SIG-M5 treated with dmso at 0.1 percent for 504 hours (cell line): ENCODE results near the gene RTN1.

Experiments
- DNase-seq: peaks from one replicate; lab custom pipeline; 2025; ENCODE audit not compliant: unreplicated experiment; lab: John Stamatoyannopoulos, UW

The RTN1 gene

DNA sequence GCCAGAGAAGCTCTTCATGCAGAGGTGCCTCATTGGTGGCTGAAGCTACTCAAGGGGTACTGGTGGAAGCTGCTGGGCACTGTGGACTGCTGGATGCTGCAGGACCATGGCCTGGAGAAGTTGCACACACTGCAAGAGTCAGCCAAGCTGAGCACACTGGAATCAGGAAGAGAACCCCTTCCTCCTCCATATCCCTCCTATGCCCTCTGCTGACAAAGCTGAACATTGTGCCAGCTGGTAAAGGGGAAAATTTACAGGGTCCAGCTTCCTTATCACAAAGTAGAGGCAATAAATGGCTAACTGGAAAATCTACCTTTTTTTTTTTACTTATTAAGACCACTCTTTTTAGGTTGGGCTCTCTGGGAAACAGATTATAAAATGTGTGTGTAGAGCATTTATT lies 300.5 kb downstream of the RTN1 start:
- peak; percentile 4 for DNase-seq

DNA sequence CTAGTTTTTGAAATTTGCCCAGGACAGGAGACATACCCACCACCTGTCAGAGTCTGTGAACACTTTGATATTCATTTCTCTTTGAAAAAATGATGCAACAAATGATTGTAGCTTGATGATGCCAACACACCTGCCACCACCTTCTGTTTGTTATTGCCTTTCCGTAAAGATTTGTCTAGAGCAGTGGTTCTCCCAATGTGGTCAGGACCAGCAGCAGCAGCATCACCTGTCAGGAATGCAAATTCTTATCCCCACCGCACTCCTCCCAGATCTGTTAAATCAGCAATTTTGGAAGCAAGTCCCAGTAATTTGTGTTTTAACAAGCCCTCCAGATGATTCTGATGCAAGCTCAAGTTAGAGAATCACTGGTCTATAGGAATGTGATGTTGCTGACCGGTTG lies 303.9 kb downstream of the RTN1 start:
- DNase-seq, result no peak

DNA sequence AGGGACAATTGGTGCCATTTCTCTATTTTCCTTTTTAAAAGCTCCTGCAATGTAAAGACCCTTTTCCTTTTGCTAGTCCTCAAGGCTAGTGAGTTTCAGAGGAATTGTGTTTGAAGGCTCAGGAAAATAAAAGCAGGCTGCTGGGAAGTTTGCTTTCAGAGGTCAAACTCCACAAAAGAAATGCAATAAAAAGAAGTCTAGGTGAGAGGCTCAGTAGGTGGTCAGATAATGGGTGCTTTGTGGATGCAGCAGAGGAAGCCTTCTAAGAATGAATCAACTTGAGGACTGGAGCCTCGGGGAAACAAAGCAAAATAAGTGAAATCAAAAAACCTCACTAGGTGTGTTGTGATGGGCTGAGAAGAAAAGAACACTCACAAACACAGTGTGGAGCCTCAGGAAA lies 304.3 kb downstream of the RTN1 start:
- DNase-seq, result no peak

DNA sequence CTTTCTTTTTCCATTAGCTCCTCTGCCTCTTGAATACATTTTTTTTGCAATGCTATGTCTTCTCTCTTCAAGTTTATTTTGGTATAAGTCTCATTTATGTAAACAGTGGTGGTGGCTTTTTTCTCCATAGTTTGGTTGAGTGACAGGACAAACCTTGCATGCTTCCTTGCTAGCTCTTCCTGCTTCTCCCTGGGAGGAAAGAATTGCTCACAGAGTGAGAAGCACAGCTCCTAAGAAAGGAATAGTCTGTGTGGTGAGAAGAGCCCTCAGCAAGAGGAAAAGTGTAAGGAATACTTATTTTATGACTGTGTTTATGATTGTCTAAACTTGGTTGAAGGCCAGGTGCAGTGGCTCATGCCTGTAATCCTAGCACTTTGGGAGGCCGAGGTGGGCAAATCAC lies 305.5 kb downstream of the RTN1 start:
- no peak for DNase-seq

DNA sequence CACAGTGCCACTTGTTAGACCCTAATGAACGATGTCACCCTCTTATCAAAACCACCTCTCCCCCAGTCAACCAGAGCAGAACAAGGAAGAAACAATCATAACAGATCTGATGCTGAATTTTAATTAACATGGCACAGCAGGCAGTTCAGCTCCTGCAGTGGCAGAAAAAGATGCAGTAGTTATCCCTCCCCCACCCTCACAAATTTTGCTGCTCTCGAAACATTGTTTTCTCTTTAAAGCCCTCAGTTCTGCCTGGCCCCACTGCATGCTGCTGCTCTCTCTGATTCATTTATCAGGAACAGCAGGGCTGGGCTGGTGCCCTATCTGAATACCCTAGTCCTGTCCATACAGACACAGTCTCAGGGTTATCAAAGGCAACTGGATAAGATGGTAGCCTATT lies 306.2 kb downstream of the RTN1 start:
- no peak for DNase-seq

DNA sequence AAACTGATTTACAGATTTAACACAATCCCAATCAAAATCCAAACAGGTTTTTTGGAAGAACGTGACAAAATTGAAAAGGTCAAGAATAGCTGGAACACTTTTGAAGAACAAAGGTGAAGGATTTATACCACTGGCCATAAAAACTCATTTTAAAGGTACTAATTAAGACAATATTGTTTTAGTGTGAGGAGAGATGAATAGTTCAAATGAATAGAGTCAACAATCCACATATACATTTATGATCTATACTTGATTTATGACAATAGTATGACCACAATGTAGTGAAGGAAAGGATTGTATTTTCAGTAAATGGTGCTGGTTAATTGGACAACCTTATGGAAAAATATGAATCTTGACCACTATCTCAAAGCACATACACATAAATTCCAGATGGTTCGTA lies 323.3 kb downstream of the RTN1 start:
- DNase-seq, result no peak
